Left kidney (tissue), 2 donors: ENCODE results near the gene CLUH. TPM values are rescaled to one million over a fixed set of nuclear protein-coding genes. Genes with fewer than 3 reads are reported as not detected.
"Not testable (repeated sequence)": the region's sequence is repeated elsewhere in the genome, so short reads cannot be mapped to it uniquely, and the experiment has no call there.

Experiments used
- DNase-seq: peaks from one replicate; pipeline ENCODE4 v3.0.0-alpha.2; 2013
- polyA plus RNA-seq: library from polyadenylated mRNA; unstranded; fragments of 120-200 nt; gene quantifications from one replicate; pipeline ENCODE4 v1.2.1, GENCODE V29; 2013; ENCODE audit not compliant: insufficient read length

CLUH gene
- polyA plus RNA-seq, 1 donor = 50.8 TPM

GRCh38 chr17:2701161-2701995 is 10.2 kb downstream of the CLUH start:
- no peak for DNase-seq

GRCh38 chr17:2700491-2701141 is 10.9 kb downstream of the CLUH start:
- no peak for DNase-seq

- DNase-seq = no peak
These were observed 11.5 kb downstream of the CLUH start for GRCh38 chr17:2700030-2700490.

GRCh38 chr17:2699216-2699805 is 12.3 kb downstream of the CLUH start:
- DNase-seq = not testable (repeated sequence)

DNA sequence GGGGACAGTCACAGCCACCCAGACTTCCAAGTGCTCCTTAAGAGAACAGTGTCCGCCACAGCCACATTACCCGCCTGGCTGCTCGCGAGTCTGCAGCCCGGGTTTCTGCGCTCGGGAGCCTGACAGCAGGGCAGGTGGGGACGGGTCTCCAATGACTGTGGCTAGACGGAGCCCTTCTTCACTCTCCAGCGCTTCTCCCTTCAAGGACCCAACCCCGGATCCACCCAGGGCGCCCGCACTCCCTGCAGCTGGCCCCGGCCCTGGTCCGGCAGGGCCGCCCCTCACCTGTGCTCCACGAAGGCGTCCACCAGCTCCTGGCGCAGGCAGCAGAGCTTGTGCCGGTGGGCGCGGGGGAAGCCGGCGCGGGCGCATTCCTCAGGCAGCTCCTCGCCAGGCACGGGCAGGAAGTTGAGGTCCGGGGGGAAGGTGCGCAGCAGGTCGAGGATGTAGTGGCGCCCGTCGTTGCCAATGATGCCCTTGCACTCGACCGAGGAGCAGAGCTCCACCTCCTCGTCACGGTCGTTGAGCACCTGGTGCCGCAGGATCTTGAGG is 13.9 kb downstream of the CLUH start:
- DNase-seq = no peak

DNA sequence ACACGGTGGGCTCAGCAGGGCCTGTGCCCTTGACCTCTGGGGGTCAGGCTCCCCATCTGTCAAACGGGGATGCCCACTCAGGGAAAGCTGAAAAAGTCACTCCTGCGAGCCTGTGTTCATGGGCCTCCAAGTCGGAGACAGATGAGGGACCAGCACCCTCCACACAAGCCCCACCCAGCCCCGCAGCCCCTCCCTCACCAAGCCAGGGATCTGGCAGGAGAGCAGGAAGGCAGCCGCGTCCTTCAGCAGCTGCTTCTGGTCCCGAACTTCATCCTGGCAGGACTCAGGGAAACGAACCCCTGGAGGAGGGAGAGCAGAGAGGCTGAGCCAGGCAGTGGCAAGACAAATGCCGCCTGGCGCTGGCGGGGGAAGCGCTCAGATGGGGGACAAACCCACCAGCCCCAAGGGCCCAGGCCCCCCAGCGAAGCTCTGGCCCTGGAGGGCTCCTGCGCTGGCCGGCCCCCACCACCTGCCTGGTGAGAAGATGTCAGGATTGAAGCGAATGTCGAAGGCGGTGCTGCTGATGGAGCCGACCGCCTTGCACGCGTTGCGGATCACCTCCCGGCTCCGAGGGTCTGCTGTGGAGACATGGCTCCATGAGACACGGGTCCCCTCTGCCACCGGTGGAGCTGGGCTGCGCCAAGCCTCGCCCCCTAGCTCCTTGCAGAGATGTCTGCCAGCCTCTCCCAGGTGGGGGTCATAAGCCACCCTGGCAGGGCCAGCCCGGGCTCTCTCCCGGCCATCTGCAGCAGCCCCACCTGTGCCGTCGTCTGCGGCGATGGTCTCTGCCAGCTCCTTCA is 15.4 kb downstream of the CLUH start:
- no peak for DNase-seq

GRCh38 chr17:2695243-2695960 is 16.2 kb downstream of the CLUH start:
- no peak for DNase-seq

- DNase-seq = no peak
These were observed 17.0 kb downstream of the CLUH start for GRCh38 chr17:2694381-2695242.

DNA sequence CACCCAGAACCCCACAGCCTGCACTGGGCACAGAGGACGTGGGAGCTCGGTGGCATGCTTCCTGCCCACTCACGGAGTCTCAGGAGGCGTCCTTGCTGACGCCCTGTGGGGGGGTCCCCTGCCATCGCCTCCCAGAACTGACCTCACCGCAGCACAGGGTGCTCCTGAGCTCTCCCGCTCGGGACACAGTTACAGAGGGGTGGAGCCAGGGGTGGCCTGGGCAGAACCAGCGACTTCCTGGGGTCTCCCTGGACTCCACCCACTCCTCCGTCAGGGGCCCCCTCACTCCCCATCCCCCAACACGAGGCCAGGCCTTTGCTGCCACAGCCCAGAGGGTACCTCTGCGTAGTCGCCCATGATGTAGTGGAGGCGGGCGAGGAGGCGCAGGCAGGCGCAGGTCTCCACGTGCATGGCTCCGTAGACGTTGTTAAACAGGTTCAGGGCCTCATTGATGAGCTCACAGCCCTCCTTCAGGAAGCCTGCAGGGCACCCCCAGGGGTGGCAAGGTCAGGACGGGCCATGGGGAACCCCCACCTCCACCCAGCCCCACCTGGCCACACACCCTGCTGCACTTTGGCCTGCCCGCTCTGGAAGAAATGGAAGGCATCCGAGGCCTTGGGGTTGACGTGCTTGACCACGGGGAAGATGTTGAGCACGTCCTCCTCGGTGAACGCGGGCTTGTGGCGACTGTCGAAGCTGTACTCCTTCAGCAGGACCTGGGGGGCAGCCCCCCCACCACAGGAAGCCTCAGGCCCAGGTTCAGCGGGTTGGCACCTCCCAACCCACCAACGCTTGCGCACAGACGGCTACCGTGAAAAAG is 17.8 kb downstream of the CLUH start:
- no peak for DNase-seq

DNA sequence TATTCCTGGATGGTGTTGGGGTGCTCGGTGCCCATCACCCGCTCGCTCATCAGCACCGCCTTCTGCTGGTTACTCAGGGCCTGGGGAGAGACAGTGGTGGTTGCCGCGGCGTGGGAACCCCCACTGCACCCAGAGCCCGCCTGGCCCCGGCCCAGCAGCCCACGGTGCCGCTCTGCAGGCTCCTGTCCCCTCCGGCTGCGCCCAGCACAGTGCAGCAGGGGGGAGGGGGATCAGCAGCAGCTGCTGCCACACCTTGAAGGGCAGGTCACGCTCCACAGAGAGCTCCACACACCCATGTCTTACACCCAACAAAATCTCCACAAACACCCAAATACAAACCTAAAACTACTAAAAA is 18.8 kb downstream of the CLUH start:
- no peak for DNase-seq

DNA sequence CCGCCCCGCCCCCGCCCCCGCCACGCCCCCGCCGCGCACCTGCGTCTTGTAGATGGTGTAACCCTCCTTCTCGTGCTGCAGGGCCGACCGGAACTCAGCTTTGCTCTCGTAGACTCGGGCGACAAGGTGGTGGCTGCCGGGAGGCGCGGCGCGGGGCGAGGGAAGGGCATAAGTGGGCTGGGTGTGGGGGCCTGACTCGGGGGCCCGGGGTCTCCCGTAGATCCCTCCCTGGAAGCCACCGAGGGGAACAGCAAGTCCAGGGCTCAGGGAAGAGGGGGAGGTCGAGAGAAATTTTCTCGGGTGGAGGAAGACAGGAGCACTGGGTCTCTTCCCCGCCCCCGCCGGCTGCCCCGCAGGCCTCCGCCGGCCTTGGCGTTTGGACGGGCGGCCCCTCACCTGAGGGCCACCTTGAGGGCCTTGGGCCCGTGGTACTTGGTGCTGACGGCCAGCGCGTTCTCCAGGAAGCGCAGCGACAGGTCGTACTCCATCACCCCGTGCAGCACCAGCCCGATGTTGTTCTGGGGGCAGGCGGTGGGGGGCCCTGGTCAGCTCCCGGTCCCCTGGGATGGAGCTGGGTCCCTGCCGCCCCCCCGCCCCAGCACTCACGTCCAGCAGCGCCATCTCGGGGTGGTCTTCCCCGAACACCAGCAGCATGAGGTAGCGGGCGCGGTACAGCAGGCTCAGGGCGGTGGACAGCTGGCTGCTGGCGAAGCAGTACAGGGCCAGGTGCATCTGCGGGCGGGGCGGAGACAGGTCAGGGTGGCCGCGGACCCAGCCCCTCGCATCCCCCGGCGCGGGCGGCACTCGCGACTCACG is 19.4 kb downstream of the CLUH start:
- no peak for DNase-seq

GRCh38 chr17:2691069-2691871 is 20.3 kb downstream of the CLUH start:
- no peak for DNase-seq

DNA sequence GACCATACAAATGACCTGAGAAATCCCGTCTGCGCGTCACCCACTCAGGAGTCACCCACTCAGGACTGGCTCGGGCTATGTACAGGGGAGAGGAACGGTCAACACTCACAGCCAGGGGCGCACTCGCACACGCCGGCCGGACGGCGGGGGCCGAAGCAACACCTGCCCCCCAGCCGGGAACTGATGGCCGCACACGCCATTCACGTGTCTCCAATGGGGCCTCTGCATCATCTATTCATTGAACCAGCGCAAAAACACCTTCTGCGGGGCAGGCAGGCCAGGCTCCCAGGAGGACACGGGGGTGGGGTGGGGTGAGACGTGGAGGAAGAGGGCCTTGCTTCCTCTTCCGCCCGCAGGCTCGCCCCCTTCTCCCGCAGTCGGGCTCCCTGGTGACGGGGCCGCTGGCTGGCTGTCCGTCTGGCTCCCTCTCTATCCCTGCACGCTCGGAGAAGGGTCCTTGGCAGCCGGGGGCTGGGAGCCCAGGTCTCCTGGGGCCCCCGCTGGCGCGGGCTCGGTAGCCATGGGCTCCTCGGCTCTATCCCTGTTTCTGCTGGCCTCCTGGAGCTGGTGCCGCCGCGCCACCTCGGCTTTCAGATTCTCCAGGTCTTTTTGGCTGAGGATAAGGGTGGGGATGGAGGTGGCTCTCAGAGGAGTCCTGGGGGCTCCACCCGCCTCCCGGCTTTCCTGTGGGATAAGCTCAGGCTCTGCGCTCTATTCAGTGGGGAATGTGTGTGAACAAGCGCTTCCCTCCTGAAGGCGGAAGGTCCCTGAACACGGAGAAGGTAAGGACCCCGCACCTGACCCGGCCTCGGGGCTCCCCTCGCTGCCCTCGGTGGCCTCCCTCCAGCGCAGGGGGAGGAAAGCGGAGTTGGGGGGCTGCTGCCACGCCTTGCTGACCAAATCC is 21.1 kb downstream of the CLUH start:
- no peak for DNase-seq

DNA sequence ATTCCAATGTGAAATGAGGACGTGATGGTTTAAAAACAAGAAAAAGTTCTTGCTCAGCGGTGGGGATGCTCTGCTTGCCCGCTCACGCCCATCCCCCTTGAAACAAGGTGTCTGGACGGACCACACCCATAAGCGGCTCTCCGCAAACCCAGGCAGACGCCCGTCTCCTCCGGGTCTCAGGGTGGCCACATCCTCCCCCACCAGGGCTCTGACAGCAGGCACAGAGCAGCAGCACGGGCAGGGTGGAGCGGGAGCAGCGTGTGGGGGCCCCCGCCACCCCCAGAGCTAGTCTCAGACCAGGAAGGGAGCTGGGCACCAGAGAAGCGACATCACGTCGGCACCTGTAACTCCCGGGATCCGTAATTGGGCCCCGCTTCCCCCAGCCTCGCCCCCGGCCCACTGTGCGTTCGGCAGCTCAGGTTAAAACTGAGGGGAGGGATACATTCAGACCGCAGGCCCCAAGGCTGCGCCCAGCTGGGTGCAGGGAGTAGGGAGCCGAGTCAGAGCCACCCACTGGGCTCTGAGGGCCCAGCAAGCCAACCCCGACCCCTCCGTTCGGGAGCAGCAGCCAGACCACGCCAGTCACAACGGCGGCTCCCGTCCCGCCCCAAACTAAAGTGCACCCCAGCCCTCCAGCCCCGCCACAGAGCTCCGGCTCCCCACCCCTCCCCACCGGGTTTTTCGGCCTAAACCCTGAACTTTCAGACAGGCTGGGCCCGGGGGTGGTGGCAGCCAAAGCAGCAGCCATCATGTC is 22.0 kb downstream of the CLUH start:
- no peak for DNase-seq
